Kidney (tissue), 14 donors: Measurements from ENCODE around the gene MRPL54. TPM values are rescaled to one million over a fixed set of nuclear protein-coding genes. Genes with fewer than 3 reads are reported as not detected.

Experiments used
- DNase-seq, 5 donors: peaks; one replicate each; pipeline ENCODE4 v3.0.0-alpha.2; 2013 to 2020
- FAIRE-seq: peaks from 2 replicates; lab custom pipeline; 2012; peaks lifted over from hg19 to GRCh38; lab: Jason Lieb, UNC
- H3K27ac ChIP-seq, 2 donors: one replicate each; pipeline ENCODE4 v1.7.0; 2013; ENCODE audit warnings: low read depth in 2 of 2, low read length in 2 of 2, inconsistent platforms in 1 of 2
- H3K27me3 ChIP-seq: one replicate; pipeline ENCODE4 v1.7.1; 2013; ENCODE audit warnings: low read length, inconsistent platforms; ENCODE audit not compliant: control insufficient read depth, insufficient read depth
- H3K36me3 ChIP-seq, 3 donors: one replicate each; pipeline versions ENCODE4 v1.7.0 to v1.7.1; 2013; ENCODE audit warnings: low read length in 3 of 3, control low read depth in 1 of 3, inconsistent platforms in 1 of 3; ENCODE audit not compliant: insufficient read depth in 3 of 3, control insufficient read depth in 2 of 3
- H3K4me1 ChIP-seq, 3 donors: one replicate each; pipeline versions ENCODE4 v1.7.0 to v1.7.1; 2013; ENCODE audit warnings: low read length in 3 of 3, inconsistent platforms in 1 of 3, low read depth in 1 of 3; ENCODE audit not compliant: control insufficient read depth in 2 of 3, insufficient read depth in 2 of 3
- H3K4me3 ChIP-seq, 3 donors: one replicate each; pipeline versions ENCODE4 v1.7.0 to v1.8.1; 2013; ENCODE audit warnings: low read length in 3 of 3, control low read depth in 1 of 3, inconsistent platforms in 1 of 3
- H3K9ac ChIP-seq, 3 donors: one replicate each; pipeline versions ENCODE4 v1.7.0 to v1.7.1; 2013; ENCODE audit warnings: low read length in 3 of 3, control low read depth in 1 of 3, inconsistent platforms in 1 of 3
- H3K9me3 ChIP-seq, 3 donors: one replicate each; pipeline versions ENCODE4 v1.7.0 to v1.7.1; 2013; ENCODE audit warnings: low read length in 3 of 3, control low read depth in 1 of 3, inconsistent platforms in 1 of 3; ENCODE audit not compliant: control insufficient read depth in 2 of 3, insufficient read depth in 1 of 3
- CTCF ChIP-seq: IDR thresholded peaks from 3 replicates; pipeline ENCODE4 v1.5.1; 2012; ENCODE audit warnings: mild to moderate bottlenecking, moderate library complexity, borderline replicate concordance; ENCODE audit not compliant: insufficient read depth; ENCODE audit errors: extremely low read depth
- intact Hi-C: fragments of 100-400 bp; cut with DNase I; formaldehyde crosslinking; loops from one replicate; pipeline ENCODE4 v1.11.1; 2022
- polyA plus RNA-seq: library from polyadenylated mRNA; stranded (reverse); fragments of 350-450 nt; fragmentation: Illumina TruSeq; extraction: RNeasy Lipid Tissue Mini Kit (QIAGEN cat#74804); gene quantifications from one replicate; pipeline ENCODE4 v1.2.3, GENCODE V29; 2014; ENCODE audit warnings: low read depth, low replicate concordance; ENCODE audit not compliant: insufficient read depth
- total RNA-seq: library from RNA; stranded (reverse); fragmentation: NEBNext Ultra II Directional; extraction: Animal tissue kit (Norgen Biotek cat#: 25700); gene quantifications from one replicate; pipeline ENCODE4 v1.2.1, GENCODE V29; 2021
- donor health status: control.
- donor health status: control.
- donor health status: control.
- donor health status: control.
- donor health status: control.
- donor health status: DM: yes; HTN: yes; CAD: no.
- donor health status: Normal renal cell carcinoma (clear cell type).

Gene MRPL54
- total and polyA plus RNA-seq, 2 donors from 2014 or later = 57.6 to 151 TPM

- FAIRE-seq (no peak), DNase-seq (no peak)
- Histone ChIP-seq H3K27ac (no peak overlapping the region), H3K4me3 (no peak overlapping the region), H3K4me1 (peaks cover 0 to 5% (median 3%) of the 10 kb centered on the region in 3 donors), H3K36me3 (no peaks in the 10 kb centered on the region), H3K9me3 (no peaks in the 10 kb centered on the region), H3K9ac (no peak overlapping the region), H3K27me3 (no peaks in the 10 kb centered on the region)
- TF ChIP-seq CTCF = no peak
- intact Hi-C loops = no loop called here
These were observed 42.0 kb upstream of the MRPL54 start for GRCh38 chr19:3720349-3720917.

DNA sequence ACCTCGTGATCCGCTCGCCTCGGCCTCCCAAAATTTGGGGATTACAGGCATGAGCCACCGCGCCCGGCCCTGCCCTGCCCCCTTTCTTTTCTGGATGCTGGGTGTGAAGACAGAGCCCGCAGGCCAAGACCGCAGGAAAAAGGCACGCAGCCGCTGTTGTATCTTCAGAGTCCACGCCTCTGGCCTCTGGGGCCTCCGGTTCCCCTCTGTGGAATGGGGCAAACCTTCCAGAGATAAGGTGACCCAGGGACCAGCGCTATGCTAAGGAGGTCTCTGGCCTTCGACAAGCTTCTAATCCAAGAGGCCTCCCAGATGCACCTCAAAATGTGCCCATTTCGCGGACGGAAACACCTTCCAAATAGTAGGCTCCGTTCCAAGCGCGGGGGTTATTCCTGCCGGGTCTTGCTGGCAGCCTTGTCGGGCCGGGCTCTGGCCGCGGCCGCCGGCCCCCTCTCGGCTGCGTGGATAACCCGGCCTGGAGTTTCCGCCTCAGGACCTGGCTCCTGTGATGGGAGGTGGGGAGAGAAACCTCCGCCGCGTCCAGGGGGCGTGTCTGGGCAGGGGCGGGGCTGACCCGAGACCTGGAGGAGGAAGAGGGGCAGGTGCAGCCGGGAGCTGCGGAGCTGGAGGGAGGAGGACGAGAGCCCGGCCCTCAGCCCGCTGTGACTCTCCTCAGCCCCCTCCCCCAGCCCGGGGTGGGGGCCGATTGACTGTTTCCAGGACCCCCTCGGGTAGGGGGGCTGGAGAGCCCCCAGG, 41.2 kb upstream of the MRPL54 start:
- H3K27ac ChIP-seq = peak overlapping the region; percentile 22 to 32
- no peaks in the 10 kb centered on the region for H3K27me3 ChIP-seq
- FAIRE-seq (no peak), DNase-seq (peak; percentile 94 to 96 (median 94))
- peak overlapping the region in 1 of 3 donors; percentile 64 for H3K4me3 ChIP-seq
- no peaks in the 10 kb centered on the region for H3K9me3 ChIP-seq
- intact Hi-C loops = no loop called here
- peaks cover 0 to 5% (median 3%) of the 10 kb centered on the region in 3 donors for H3K4me1 ChIP-seq
- no peaks in the 10 kb centered on the region for H3K36me3 ChIP-seq
- TF ChIP-seq CTCF = peak; percentile 26
- H3K9ac ChIP-seq = no peak overlapping the region

- no peak for TF ChIP-seq CTCF
- peak overlapping the region in 1 of 2 donors; percentile 22 for H3K27ac ChIP-seq
- H3K9me3 ChIP-seq = no peaks in the 10 kb centered on the region
- H3K9ac ChIP-seq = peak overlapping the region in 1 of 3 donors; percentile 67
- DNase-seq = peak in 1 of 5 donors; percentile 75
- FAIRE-seq = no peak
- no peaks in the 10 kb centered on the region for H3K36me3 ChIP-seq
- peaks cover 0 to 5% (median 3%) of the 10 kb centered on the region in 3 donors for H3K4me1 ChIP-seq
- peak overlapping the region in 2 of 3 donors; percentile 58 to 64 for H3K4me3 ChIP-seq
- intact Hi-C loops = no loop called here
- H3K27me3 ChIP-seq = no peaks in the 10 kb centered on the region
These were observed 40.5 kb upstream of the MRPL54 start for GRCh38 chr19:3721887-3722442.
